Naive B cell (primary cell): ENCODE measurements around the gene CFAP20DC. TPM values are rescaled to one million over a fixed set of nuclear protein-coding genes. Genes with fewer than 3 reads are reported as not detected.

Source experiments
- ATAC-seq, 2 donors: fragments of 150-1000 bp; cut with Tn5 transposase; 2 replicates each; pipeline ENCODE4 v1.10.0; 2021; ENCODE audit warnings: low read depth in 2 of 2, mild to moderate bottlenecking in 2 of 2, moderate library complexity in 2 of 2
- DNase-seq: peaks from one replicate; pipeline ENCODE4 v3.0.0; 2022
- H3K27ac Mint-ChIP-seq, 6 donors: one replicate each; pipeline ENCODE4 v1.8.0; 2020 to 2022; ENCODE audit warnings: mild to moderate bottlenecking in 6 of 6, mixed read lengths in 6 of 6, moderate library complexity in 5 of 6, inconsistent platforms in 2 of 6
- H3K27me3 Mint-ChIP-seq, 3 donors: one replicate each; pipeline ENCODE4 v1.8.0; 2021 to 2022; ENCODE audit warnings: mixed read lengths in 3 of 3, mild to moderate bottlenecking in 1 of 3
- H3K36me3 Mint-ChIP-seq, 2 donors: one replicate each; pipeline ENCODE4 v1.8.0; 2020 to 2022; ENCODE audit warnings: mixed read lengths in 2 of 2, inconsistent platforms in 1 of 2, mild to moderate bottlenecking in 1 of 2
- H3K4me1 Mint-ChIP-seq, 3 donors: one replicate each; pipeline ENCODE4 v1.8.0; 2020 to 2022; ENCODE audit warnings: mixed read lengths in 3 of 3, inconsistent platforms in 1 of 3, mild to moderate bottlenecking in 1 of 3, moderate library complexity in 1 of 3
- H3K4me3 Mint-ChIP-seq, 8 donors: one replicate each; pipeline ENCODE4 v1.8.0; 2020 to 2022; ENCODE audit warnings: mild to moderate bottlenecking in 8 of 8, mixed read lengths in 8 of 8, moderate library complexity in 8 of 8, inconsistent platforms in 2 of 8
- H3K9me3 Mint-ChIP-seq, 7 donors: one replicate each; pipeline ENCODE4 v1.8.0; 2020 to 2022; ENCODE audit warnings: mixed read lengths in 7 of 7, mild to moderate bottlenecking in 5 of 7, inconsistent platforms in 2 of 7, moderate library complexity in 1 of 7
- polyA plus RNA-seq, 6 donors: library from polyadenylated mRNA; unstranded; fragments of 300-500 nt; fragmentation: Illumina TruSeq; gene quantifications; one replicate each; pipeline ENCODE4 v1.2.3, GENCODE V29; 2021; ENCODE audit warnings: low read depth in 6 of 6

CFAP20DC gene
- polyA plus RNA-seq, 6 donors from 2014 or later: 0.58 to 2.7 (median 0.62) TPM; not detected in 3

GRCh38 chr3:58751235-58751634, 298.6 kb downstream of the CFAP20DC start:
- Mint-ChIP-seq H3K4me3 (no peak overlapping the region), H3K36me3 (no peaks in the 10 kb centered on the region), H3K9me3 (no peaks in the 10 kb centered on the region), H3K27me3 (no peaks in the 10 kb centered on the region), H3K27ac (no peak overlapping the region), H3K4me1 (peaks cover 0 to 3% (median 0%) of the 10 kb centered on the region in 3 donors)
- DNase-seq: no peak
- ATAC-seq: no peak

- peak overlapping the region in 1 of 6 donors; percentile 13 for H3K27ac Mint-ChIP-seq
- ATAC-seq (no peak), DNase-seq (no peak)
- no peaks in the 10 kb centered on the region for H3K36me3 Mint-ChIP-seq
- no peaks in the 10 kb centered on the region for H3K27me3 Mint-ChIP-seq
- H3K4me3 Mint-ChIP-seq: no peak overlapping the region
- no peaks in the 10 kb centered on the region for H3K9me3 Mint-ChIP-seq
- peaks cover 0 to 3% (median 0%) of the 10 kb centered on the region in 3 donors for H3K4me1 Mint-ChIP-seq
Measured at GRCh38 chr3:58749948-58750347, 299.9 kb downstream of the CFAP20DC start.

GRCh38 chr3:58748024-58748423, 301.8 kb downstream of the CFAP20DC start:
- no peak for ATAC-seq
- H3K4me1 Mint-ChIP-seq: peaks cover 0 to 3% (median 0%) of the 10 kb centered on the region in 3 donors
- no peak overlapping the region for H3K27ac Mint-ChIP-seq
- H3K27me3 Mint-ChIP-seq: no peaks in the 10 kb centered on the region
- H3K9me3 Mint-ChIP-seq: no peaks in the 10 kb centered on the region
- no peak for DNase-seq
- no peak overlapping the region for H3K4me3 Mint-ChIP-seq
- no peaks in the 10 kb centered on the region for H3K36me3 Mint-ChIP-seq

- no peak for DNase-seq
- peaks cover 0 to 8% (median 0%) of the 10 kb centered on the region in 3 donors for H3K27me3 Mint-ChIP-seq
- H3K4me1 Mint-ChIP-seq: no peaks in the 10 kb centered on the region
- no peaks in the 10 kb centered on the region for H3K36me3 Mint-ChIP-seq
- H3K27ac Mint-ChIP-seq: no peak overlapping the region
- no peak for ATAC-seq
- no peak overlapping the region for H3K4me3 Mint-ChIP-seq
- H3K9me3 Mint-ChIP-seq: no peaks in the 10 kb centered on the region
Measured at GRCh38 chr3:58746758-58747157, 303.1 kb downstream of the CFAP20DC start.

GRCh38 chr3:58743296-58743695, 306.5 kb downstream of the CFAP20DC start:
- Mint-ChIP-seq H3K4me1 (no peaks in the 10 kb centered on the region), H3K4me3 (no peak overlapping the region), H3K36me3 (no peaks in the 10 kb centered on the region), H3K9me3 (no peaks in the 10 kb centered on the region), H3K27me3 (peaks cover 0 to 8% (median 0%) of the 10 kb centered on the region in 3 donors), H3K27ac (no peak overlapping the region)
- no peak for DNase-seq
- ATAC-seq: no peak

- Mint-ChIP-seq H3K4me3 (no peak overlapping the region), H3K9me3 (no peaks in the 10 kb centered on the region), H3K4me1 (no peaks in the 10 kb centered on the region), H3K36me3 (no peaks in the 10 kb centered on the region), H3K27ac (no peak overlapping the region), H3K27me3 (peaks cover 0 to 8% (median 0%) of the 10 kb centered on the region in 3 donors)
- DNase-seq: no peak
- ATAC-seq: no peak
Measured at GRCh38 chr3:58742239-58742638, 307.6 kb downstream of the CFAP20DC start.

- DNase-seq (no peak), ATAC-seq (no peak)
- no peaks in the 10 kb centered on the region for H3K4me1 Mint-ChIP-seq
- H3K27ac Mint-ChIP-seq: no peak overlapping the region
- peaks cover 0 to 7% (median 0%) of the 10 kb centered on the region in 7 donors for H3K9me3 Mint-ChIP-seq
- H3K4me3 Mint-ChIP-seq: no peak overlapping the region
- H3K27me3 Mint-ChIP-seq: peaks cover 0 to 8% (median 0%) of the 10 kb centered on the region in 3 donors
- H3K36me3 Mint-ChIP-seq: no peaks in the 10 kb centered on the region
Measured at GRCh38 chr3:58737644-58738043, 312.2 kb downstream of the CFAP20DC start.

GRCh38 chr3:58731673-58732072, 318.2 kb downstream of the CFAP20DC start:
- Mint-ChIP-seq H3K4me3 (no peak overlapping the region), H3K36me3 (no peaks in the 10 kb centered on the region), H3K27ac (no peak overlapping the region), H3K4me1 (no peaks in the 10 kb centered on the region), H3K27me3 (no peaks in the 10 kb centered on the region), H3K9me3 (peaks cover 0 to 7% (median 0%) of the 10 kb centered on the region in 7 donors)
- DNase-seq: no peak
- no peak for ATAC-seq

GRCh38 chr3:58728723-58729122, 321.1 kb downstream of the CFAP20DC start:
- Mint-ChIP-seq H3K36me3 (no peaks in the 10 kb centered on the region), H3K9me3 (peaks cover 0 to 3% (median 0%) of the 10 kb centered on the region in 7 donors), H3K4me1 (no peaks in the 10 kb centered on the region), H3K27me3 (no peaks in the 10 kb centered on the region), H3K4me3 (no peak overlapping the region), H3K27ac (no peak overlapping the region)
- DNase-seq (no peak), ATAC-seq (no peak)

GRCh38 chr3:58725326-58725853, 324.4 kb downstream of the CFAP20DC start:
- Mint-ChIP-seq H3K4me3 (no peak overlapping the region), H3K27me3 (peaks cover 1 to 6% (median 3%) of the 10 kb centered on the region in 3 donors), H3K9me3 (peaks cover 0 to 3% (median 0%) of the 10 kb centered on the region in 7 donors), H3K4me1 (no peaks in the 10 kb centered on the region), H3K27ac (no peak overlapping the region), H3K36me3 (no peaks in the 10 kb centered on the region)
- ATAC-seq (no peak), DNase-seq (no peak)

GRCh38 chr3:58724336-58724735, 325.5 kb downstream of the CFAP20DC start:
- no peaks in the 10 kb centered on the region for H3K36me3 Mint-ChIP-seq
- H3K27me3 Mint-ChIP-seq: peaks cover 6 to 9% (median 6%) of the 10 kb centered on the region in 3 donors
- peaks cover 0 to 3% (median 0%) of the 10 kb centered on the region in 7 donors for H3K9me3 Mint-ChIP-seq
- DNase-seq (no peak), ATAC-seq (no peak)
- no peak overlapping the region for H3K4me3 Mint-ChIP-seq
- no peaks in the 10 kb centered on the region for H3K4me1 Mint-ChIP-seq
- H3K27ac Mint-ChIP-seq: no peak overlapping the region

- Mint-ChIP-seq H3K27ac (no peak overlapping the region), H3K4me1 (no peaks in the 10 kb centered on the region), H3K36me3 (no peaks in the 10 kb centered on the region), H3K4me3 (no peak overlapping the region), H3K27me3 (peaks cover 6 to 9% (median 6%) of the 10 kb centered on the region in 3 donors), H3K9me3 (peaks cover 0 to 3% (median 0%) of the 10 kb centered on the region in 7 donors)
- DNase-seq (no peak), ATAC-seq (no peak)
Measured at GRCh38 chr3:58723173-58723572, 326.7 kb downstream of the CFAP20DC start.

- peaks cover 0 to 3% (median 0%) of the 10 kb centered on the region in 7 donors for H3K9me3 Mint-ChIP-seq
- peaks cover 6 to 9% (median 6%) of the 10 kb centered on the region in 3 donors for H3K27me3 Mint-ChIP-seq
- no peaks in the 10 kb centered on the region for H3K36me3 Mint-ChIP-seq
- peak overlapping the region in 1 of 6 donors; percentile 74 for H3K27ac Mint-ChIP-seq
- ATAC-seq: no peak
- no peak overlapping the region for H3K4me3 Mint-ChIP-seq
- H3K4me1 Mint-ChIP-seq: no peaks in the 10 kb centered on the region
- no peak for DNase-seq
Measured at GRCh38 chr3:58722561-58722960, 327.3 kb downstream of the CFAP20DC start.

GRCh38 chr3:58720526-58720925, 329.3 kb downstream of the CFAP20DC start:
- peaks cover 6 to 9% (median 6%) of the 10 kb centered on the region in 3 donors for H3K27me3 Mint-ChIP-seq
- peaks cover 0 to 2% (median 0%) of the 10 kb centered on the region in 7 donors for H3K9me3 Mint-ChIP-seq
- H3K4me1 Mint-ChIP-seq: no peaks in the 10 kb centered on the region
- no peak overlapping the region for H3K4me3 Mint-ChIP-seq
- DNase-seq (no peak), ATAC-seq (no peak)
- no peak overlapping the region for H3K27ac Mint-ChIP-seq
- no peaks in the 10 kb centered on the region for H3K36me3 Mint-ChIP-seq
